HCT116 (cell line): Measurements from ENCODE around the gene PPEF1. TPM values are rescaled to one million over a fixed set of nuclear protein-coding genes. Genes with fewer than 3 reads are reported as not detected.

ENCODE experiments used
- ATAC-seq: fragments of 200-7000 bp; cut with Tn5 transposase; 2 replicates; pipeline ENCODE4 v1.9.1; 2020; ENCODE audit warnings: mild to moderate bottlenecking, moderate library complexity
- BruUV-seq: library from RNA; stranded (reverse); fragments of 400-500 nt; replicated peaks from 2 replicates; lab custom pipeline; 2021; lab: Mats Ljungman, UMichigan
- CTCF ChIA-PET: fragments of 300-600 bp; sonication (Branson Sonifier 250); formaldehyde crosslinking; loops from one replicate; lab custom pipeline; 2021; ENCODE audit warnings: antibody characterized with exemption; lab: Charles Lee
- POLR2A ChIA-PET: fragments of 300-600, 350-600 bp; sonication (Branson Sonifier 250); formaldehyde crosslinking; loops from one replicate; lab custom pipeline; 2021; ENCODE audit warnings: antibody characterized with exemption; lab: Charles Lee
- RAD21 ChIA-PET, 2 experiments: fragments of 300-600 bp; sonication (Branson Sonifier 250); formaldehyde crosslinking; loops; one replicate each; lab custom pipeline; 2023; ENCODE audit warnings: low total read pairs in 2 of 2; ENCODE audit not compliant: uncharacterized antibody in 2 of 2, unreplicated experiment in 2 of 2, low non-redundant PET in 1 of 2; lab: Charles Lee
- DNase-seq: peaks from one replicate; pipeline ENCODE4 v3.0.0-alpha.2; 2010; ENCODE audit warnings: low read depth, low spot score
- H2AFZ ChIP-seq: fragments of 200-600 bp; shearing (Covaris generic), sonication (generic); 2 replicates; pipeline ENCODE4 v1.6.1; 2017; ENCODE audit warnings: low read depth, mixed run types, mixed read lengths, antibody characterized with exemption, low read length; ENCODE audit not compliant: poor library complexity, severe bottlenecking
- H3K27ac ChIP-seq: 2 replicates; pipeline ENCODE4 v1.5.1; 2012; ENCODE audit warnings: low read depth, low read length
- H3K27me3 ChIP-seq: fragments of 200-600 bp; sonication (generic); 2 replicates; pipeline ENCODE4 v1.6.1; 2016; ENCODE audit warnings: mixed run types, low read length, mixed read lengths; ENCODE audit not compliant: insufficient read depth
- H3K36me3 ChIP-seq, 2 experiments: fragments of 200-500 bp in 1 of 2; fragments of 200-600 bp in 1 of 2; sonication (Bioruptor generic) in 1 of 2; sonication (generic) in 1 of 2; 2 replicates each; pipeline versions ENCODE4 v1.5.1 to v1.6.1; 2014 to 2016; ENCODE audit warnings: low read length in 2 of 2, inconsistent platforms in 1 of 2, mixed read lengths in 1 of 2, mixed run types in 1 of 2; ENCODE audit not compliant: insufficient read depth in 2 of 2, control insufficient read depth in 1 of 2
- H3K4me1 ChIP-seq, 2 experiments: fragments of 200-600 bp in 1 of 2; sonication (generic) in 1 of 2; 2 replicates each; pipeline versions ENCODE4 v1.5.1 to v1.6.1; 2012 to 2017; ENCODE audit warnings: low read length in 2 of 2, inconsistent platforms in 1 of 2, mild to moderate bottlenecking in 1 of 2, mixed read lengths in 1 of 2, mixed run types in 1 of 2, moderate library complexity in 1 of 2; ENCODE audit not compliant: insufficient read depth in 2 of 2, control insufficient read depth in 1 of 2
- H3K4me2 ChIP-seq: fragments of 200-600 bp; sonication (generic); 2 replicates; pipeline ENCODE4 v1.6.1; 2017; ENCODE audit warnings: mixed run types, low read length, mixed read lengths
- H3K4me3 ChIP-seq, 2 experiments: fragments of 200-600 bp in 1 of 2; sonication (generic) in 1 of 2; replicated peaks in 1 of 2; 2 replicates each; pipeline ENCODE4 v1.5.1; 2011 to 2016; ENCODE audit warnings: low read length in 2 of 2, control low read depth in 1 of 2, low read depth in 1 of 2, mild to moderate bottlenecking in 1 of 2, mixed read lengths in 1 of 2, mixed run types in 1 of 2
- H3K79me2 ChIP-seq: fragments of 200-600 bp; sonication (generic); 2 replicates; pipeline ENCODE4 v1.6.1; 2017; ENCODE audit warnings: mild to moderate bottlenecking, mixed run types, low read length, moderate library complexity, mixed read lengths; ENCODE audit not compliant: insufficient read depth
- H3K9ac ChIP-seq: fragments of 200-600 bp; sonication (generic); 2 replicates; pipeline ENCODE4 v1.6.1; 2016; ENCODE audit warnings: low read length, mixed read lengths
- H3K9me2 ChIP-seq: fragments of 200-600 bp; sonication (generic), shearing (Covaris generic); 2 replicates; pipeline ENCODE4 v1.6.1; 2017; ENCODE audit warnings: mixed run types, mild to moderate bottlenecking, moderate library complexity; ENCODE audit not compliant: insufficient read depth
- H3K9me3 ChIP-seq, 2 experiments: fragments of 200-500 bp in 1 of 2; fragments of 200-600 bp in 1 of 2; sonication (Bioruptor generic) in 1 of 2; sonication (generic) in 1 of 2; 2 replicates each; pipeline ENCODE4 v1.6.1; 2014 to 2017; ENCODE audit warnings: low read length in 2 of 2, mixed read lengths in 2 of 2, inconsistent platforms in 1 of 2, low read depth in 1 of 2, mild to moderate bottlenecking in 1 of 2, mixed run types in 1 of 2, moderate library complexity in 1 of 2; ENCODE audit not compliant: control insufficient read depth in 1 of 2, insufficient read depth in 1 of 2
- H4K20me1 ChIP-seq: fragments of 200-600 bp; sonication (generic), shearing (Covaris generic); 2 replicates; pipeline ENCODE4 v1.6.1; 2017; ENCODE audit warnings: mixed run types, mild to moderate bottlenecking, moderate library complexity; ENCODE audit not compliant: insufficient read depth
- ATF3 ChIP-seq: IDR thresholded peaks from 2 replicates; pipeline ENCODE4 v1.6.1; 2012
- CBX3 ChIP-seq: IDR thresholded peaks from 2 replicates; pipeline ENCODE4 v1.6.1; 2012; ENCODE audit warnings: low read depth
- CTCF ChIP-seq, 3 experiments: fragments of 200-600 bp in 1 of 3; sonication (generic) in 1 of 3; IDR thresholded peaks in 2 of 3; conservative IDR thresholded peaks in 1 of 3; 2 replicates each; pipeline ENCODE4 v1.5.1; 2012 to 2017; ENCODE audit warnings: low read depth in 2 of 3, low read length in 2 of 3, antibody characterized with exemption in 1 of 3, borderline replicate concordance in 1 of 3, control low read depth in 1 of 3, mild to moderate bottlenecking in 1 of 3, mixed read lengths in 1 of 3, mixed run types in 1 of 3, moderate library complexity in 1 of 3; ENCODE audit not compliant: insufficient read depth in 1 of 3
- ELF1 ChIP-seq: IDR thresholded peaks from 2 replicates; pipeline ENCODE4 v1.6.1; 2012; ENCODE audit warnings: low read depth, borderline replicate concordance
- EZH2 ChIP-seq: fragments of 200-600 bp; sonication (generic); IDR thresholded peaks from 2 replicates; pipeline ENCODE4 v1.6.1; 2017; ENCODE audit warnings: antibody characterized with exemption, mixed run types
- EZH2phosphoT487 ChIP-seq: fragments of 200-600 bp; IDR thresholded peaks from 2 replicates; pipeline ENCODE4 v1.6.1; 2018; ENCODE audit warnings: antibody characterized with exemption, borderline replicate concordance
- MAX ChIP-seq: IDR thresholded peaks from 2 replicates; pipeline ENCODE4 v1.6.1; 2012
- POLR2A ChIP-seq: IDR thresholded peaks from 2 replicates; pipeline ENCODE4 v1.7.0; 2011; ENCODE audit warnings: borderline replicate concordance; ENCODE audit not compliant: insufficient read depth, insufficient read length; ENCODE audit errors: extremely low read depth
- POLR2AphosphoS5 ChIP-seq: IDR thresholded peaks from 2 replicates; pipeline ENCODE4 v1.6.1; 2011; ENCODE audit warnings: mild to moderate bottlenecking, low read depth, low read length, moderate library complexity
- RAD21 ChIP-seq: IDR thresholded peaks from 2 replicates; pipeline ENCODE4 v1.6.1; 2012; ENCODE audit warnings: low read depth, mild to moderate bottlenecking
- REST ChIP-seq: IDR thresholded peaks from 2 replicates; pipeline ENCODE4 v1.6.1; 2012; ENCODE audit warnings: low read depth
- SIN3A ChIP-seq: IDR thresholded peaks from 2 replicates; pipeline ENCODE4 v1.6.1; 2012; ENCODE audit warnings: low read depth
- SP1 ChIP-seq: IDR thresholded peaks from 2 replicates; pipeline ENCODE4 v1.6.1; 2012; ENCODE audit warnings: low read depth
- SRF ChIP-seq: IDR thresholded peaks from 2 replicates; pipeline ENCODE4 v1.6.1; 2012; ENCODE audit warnings: low read depth
- TCF7L2 ChIP-seq: IDR thresholded peaks from 2 replicates; pipeline ENCODE4 v1.7.0; 2011; ENCODE audit warnings: borderline replicate concordance, inconsistent platforms; ENCODE audit not compliant: insufficient read depth, insufficient read length; ENCODE audit errors: extremely low read depth
- YY1 ChIP-seq: IDR thresholded peaks from 2 replicates; pipeline ENCODE4 v1.6.1; 2011; ENCODE audit warnings: low read length, low read depth, moderate library complexity, mild to moderate bottlenecking; ENCODE audit not compliant: insufficient replicate concordance; ENCODE audit errors: extremely low read depth
- ZBTB33 ChIP-seq: IDR thresholded peaks from 2 replicates; pipeline ENCODE4 v1.6.1; 2011; ENCODE audit warnings: mild to moderate bottlenecking, low read length, moderate library complexity; ENCODE audit not compliant: insufficient replicate concordance; ENCODE audit errors: extremely low read depth
- ZFX ChIP-seq: fragments of 450-650 bp; IDR thresholded peaks from 2 replicates; pipeline ENCODE4 v1.6.1; 2017
- ZNF274 ChIP-seq: fragments of 200-500 bp; sonication (Bioruptor generic); IDR thresholded peaks from 2 replicates; pipeline ENCODE4 v1.6.1; 2014; ENCODE audit warnings: mild to moderate bottlenecking, low read depth, low read length, inconsistent platforms
- intact Hi-C: fragments of 100-400 bp; cut with micrococcal nuclease; formaldehyde crosslinking; loops from 2 replicates; pipeline ENCODE4 v1.10.0; 2022
- total RNA-seq: library from RNA; stranded (reverse); gene quantifications from one replicate; pipeline ENCODE4 v1.2.1, GENCODE V29; 2021; ENCODE audit not compliant: unreplicated experiment

Gene PPEF1
- total RNA-seq, 1 experiment from 2014 or later, result not detected

GRCh38 chrX:18810416-18810815, 103.0 kb downstream of the PPEF1 start:
- H4K20me1 ChIP-seq, result no peaks in the 10 kb centered on the region
- no peak overlapping the region for H3K27ac ChIP-seq
- H3K79me2 ChIP-seq, result no peaks in the 10 kb centered on the region
- POLR2A ChIA-PET, result no interaction called here
- H3K36me3 ChIP-seq, result no peaks in the 10 kb centered on the region
- no peak for DNase-seq
- H3K9me3 ChIP-seq, result no peaks in the 10 kb centered on the region
- TF ChIP-seq ELF1 (no peak), POLR2AphosphoS5 (no peak), TCF7L2 (no peak), RAD21 (no peak), SIN3A (no peak), CBX3 (no peak), ZFX (no peak), CTCF (IDR thresholded peaks at IDR 0.05 in 2 of 3, conservative IDR thresholded peaks at IDR 0.05 in 1 of 3; ENCODE audit: borderline replicate concordance in 1 of 3, insufficient read depth in 1 of 3, low read depth in 2 of 3, low read length in 2 of 3) (no peak), EZH2phosphoT487 (no peak), EZH2 (no peak), ZNF274 (no peak), ZBTB33 (no peak), MAX (no peak), ATF3 (no peak), POLR2A (no peak), YY1 (no peak), SP1 (no peak), SRF (no peak), REST (no peak)
- TF ChIP-seq, all 23 proteins: peak for 0
- no peak overlapping the region for H3K4me2 ChIP-seq
- intact Hi-C loops, result no loop called here
- no peak overlapping the region for H2AFZ ChIP-seq
- ChIA-PET CTCF (no interaction called here), RAD21 (no interaction called here)
- H3K4me1 ChIP-seq, result no peaks in the 10 kb centered on the region
- H3K9me2 ChIP-seq, result no peaks in the 10 kb centered on the region
- no peaks in the 10 kb centered on the region for H3K27me3 ChIP-seq
- H3K4me3 ChIP-seq, result no peak overlapping the region
- no peak for ATAC-seq
- H3K9ac ChIP-seq, result no peak overlapping the region
- BruUV-seq, result no TSS peak
